LNCaP clone FGC (cell line): Measurements from ENCODE around the gene ITGA2B.
A peak's percentile ranks its signal among the peaks of the same experiment; 100 is the strongest.
"Not testable (repeated sequence)": the region's sequence is repeated elsewhere in the genome, so short reads cannot be mapped to it uniquely, and the experiment has no call there.

Experiments used
- DNase-seq: peaks from one replicate; pipeline ENCODE4 v3.0.0-alpha.2; 2011; ENCODE audit warnings: low read depth
- H3K4me3 ChIP-seq: 2 replicates; pipeline ENCODE4 v1.5.1; 2011; ENCODE audit warnings: mild to moderate bottlenecking, low read depth, low read length, control low read depth
- CTCF ChIP-seq: IDR thresholded peaks from 2 replicates; pipeline ENCODE4 v1.5.1; 2012; ENCODE audit warnings: mild to moderate bottlenecking; ENCODE audit not compliant: control insufficient read depth, insufficient read depth; ENCODE audit errors: extremely low read depth

The ITGA2B gene

GRCh38 chr17:44378171-44378705 is 11.2 kb downstream of the ITGA2B start:
- no peak for TF ChIP-seq CTCF
- DNase-seq: no peak

GRCh38 chr17:44376779-44377178 is 12.7 kb downstream of the ITGA2B start:
- H3K4me3 ChIP-seq: no peak overlapping the region
- DNase-seq: no peak
- TF ChIP-seq CTCF: no peak

More at GRCh38 chr17:44378171-44378705, 11.2 kb downstream of the ITGA2B start:
- no peak overlapping the region for H3K4me3 ChIP-seq

- H3K4me3 ChIP-seq: no peak overlapping the region
- peak; percentile 1 for DNase-seq
- peak; percentile 18; the same call in 1 of the 2 replicates for TF ChIP-seq CTCF
Measured at GRCh38 chr17:44376124-44376523, 13.3 kb downstream of the ITGA2B start.

- TF ChIP-seq CTCF: no peak
- no peak overlapping the region for H3K4me3 ChIP-seq
- no peak for DNase-seq
Measured at GRCh38 chr17:44375196-44376017, 14.0 kb downstream of the ITGA2B start.

GRCh38 chr17:44374306-44375195 is 14.9 kb downstream of the ITGA2B start:
- no peak overlapping the region for H3K4me3 ChIP-seq
- no peak for TF ChIP-seq CTCF
- no peak for DNase-seq

GRCh38 chr17:44372036-44372435 is 17.4 kb downstream of the ITGA2B start:
- no peak for TF ChIP-seq CTCF
- no peak for DNase-seq

GRCh38 chr17:44369414-44370023 is 19.9 kb downstream of the ITGA2B start:
- not testable (repeated sequence) for DNase-seq, H3K4me3 ChIP-seq

More at GRCh38 chr17:44372036-44372435, 17.4 kb downstream of the ITGA2B start:
- H3K4me3 ChIP-seq: no peak overlapping the region

- DNase-seq, H3K4me3 ChIP-seq: not testable (repeated sequence)
Measured at GRCh38 chr17:44368391-44369243, 20.8 kb downstream of the ITGA2B start.
